PFSK-1 (cell line): ENCODE data around the gene BCR.

ENCODE experiments used
- FOXP2 ChIP-seq: optimal IDR thresholded peaks from 2 replicates; pipeline ENCODE3; 2011; ENCODE audit warnings: borderline replicate concordance, control low read depth, inconsistent platforms; ENCODE audit not compliant: insufficient read depth; ENCODE audit errors: extremely low read length, extremely low read depth
- POLR2AphosphoS5 ChIP-seq: IDR thresholded peaks from 2 replicates; pipeline ENCODE4 v1.6.1; 2012; ENCODE audit warnings: low read depth, mild to moderate bottlenecking, control low read depth, low read length, moderate library complexity
- REST ChIP-seq, 2 experiments: IDR thresholded peaks; 2 replicates each; pipeline versions ENCODE4 v1.6.1 to v1.8.0; 2011 to 2012; ENCODE audit warnings: low read depth in 2 of 2, low read length in 2 of 2, control low read depth in 1 of 2, inconsistent platforms in 1 of 2, mild to moderate bottlenecking in 1 of 2, moderate library complexity in 1 of 2; ENCODE audit not compliant: insufficient read depth in 1 of 2
- SIN3A ChIP-seq: IDR thresholded peaks from 2 replicates; pipeline ENCODE4 v1.6.1; 2012; ENCODE audit warnings: mild to moderate bottlenecking, low read length, moderate library complexity, borderline replicate concordance; ENCODE audit not compliant: insufficient read depth
- TAF1 ChIP-seq: IDR thresholded peaks from 2 replicates; pipeline ENCODE4 v1.6.1; 2012; ENCODE audit warnings: low read length, control low read depth, borderline replicate concordance; ENCODE audit not compliant: insufficient read depth

BCR gene

DNA sequence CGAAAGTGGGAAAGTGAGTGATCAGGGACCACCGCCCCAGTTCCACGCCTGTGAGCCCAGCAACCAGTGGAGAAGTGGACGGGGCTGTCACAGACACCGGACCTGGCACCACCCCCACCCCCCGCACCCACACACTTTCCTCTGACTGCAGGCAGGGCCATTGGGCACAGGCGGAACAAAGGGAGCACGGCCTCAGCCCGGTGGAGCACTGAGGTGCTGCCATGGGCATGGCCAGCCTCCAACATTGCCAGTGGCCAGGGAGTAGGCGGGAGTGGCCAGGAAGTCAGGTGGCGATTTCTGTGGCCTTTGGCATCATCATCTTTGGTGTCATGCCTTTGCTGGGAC lies 78.5 kb downstream of the BCR start:
- TF ChIP-seq REST (IDR thresholded peaks at IDR 0.05; ENCODE audit: insufficient read depth in 1 of 2, low read depth in 2 of 2, low read length in 2 of 2) (no peak), FOXP2 (no peak), POLR2AphosphoS5 (no peak), SIN3A (no peak)

DNA sequence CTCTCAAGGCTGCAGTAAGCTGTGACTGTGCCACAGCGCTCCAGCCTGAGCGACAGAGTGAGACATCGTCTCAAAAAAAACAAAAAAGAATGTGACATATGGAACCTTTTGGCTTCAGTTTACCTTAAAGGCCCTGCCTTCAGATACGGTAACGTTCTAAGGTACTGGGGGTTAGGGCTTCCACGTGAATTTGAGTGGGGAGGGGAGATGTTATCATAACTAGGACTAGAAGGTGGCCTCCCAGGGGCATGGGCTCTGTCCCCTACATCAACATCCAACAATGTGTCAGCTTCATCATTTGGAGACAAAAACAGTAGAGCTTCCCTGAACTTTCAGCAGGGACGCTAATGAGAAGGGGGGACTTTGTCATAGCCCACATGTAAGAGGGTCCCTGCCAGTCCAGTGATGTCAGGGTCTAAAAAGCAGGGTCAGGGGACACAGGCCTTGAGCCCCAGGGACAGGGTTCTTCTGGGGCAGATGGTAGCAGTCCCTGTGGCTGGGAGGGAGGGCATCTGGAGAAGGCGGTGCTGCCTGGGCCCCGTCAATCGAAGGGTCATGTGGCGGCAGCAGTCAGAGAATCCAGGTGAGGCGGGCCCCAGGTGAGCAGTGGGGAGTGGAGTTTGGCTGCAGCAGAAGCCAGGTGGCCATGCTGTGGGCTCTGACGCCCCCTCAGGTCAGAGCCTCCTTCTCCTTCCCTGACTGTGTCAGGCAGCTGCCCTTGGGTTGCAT lies 79.8 kb downstream of the BCR start:
- TF ChIP-seq POLR2AphosphoS5 (no peak), FOXP2 (no peak), TAF1 (no peak), SIN3A (no peak), REST (IDR thresholded peaks at IDR 0.05; ENCODE audit: insufficient read depth in 1 of 2, low read depth in 2 of 2, low read length in 2 of 2) (no peak)

DNA sequence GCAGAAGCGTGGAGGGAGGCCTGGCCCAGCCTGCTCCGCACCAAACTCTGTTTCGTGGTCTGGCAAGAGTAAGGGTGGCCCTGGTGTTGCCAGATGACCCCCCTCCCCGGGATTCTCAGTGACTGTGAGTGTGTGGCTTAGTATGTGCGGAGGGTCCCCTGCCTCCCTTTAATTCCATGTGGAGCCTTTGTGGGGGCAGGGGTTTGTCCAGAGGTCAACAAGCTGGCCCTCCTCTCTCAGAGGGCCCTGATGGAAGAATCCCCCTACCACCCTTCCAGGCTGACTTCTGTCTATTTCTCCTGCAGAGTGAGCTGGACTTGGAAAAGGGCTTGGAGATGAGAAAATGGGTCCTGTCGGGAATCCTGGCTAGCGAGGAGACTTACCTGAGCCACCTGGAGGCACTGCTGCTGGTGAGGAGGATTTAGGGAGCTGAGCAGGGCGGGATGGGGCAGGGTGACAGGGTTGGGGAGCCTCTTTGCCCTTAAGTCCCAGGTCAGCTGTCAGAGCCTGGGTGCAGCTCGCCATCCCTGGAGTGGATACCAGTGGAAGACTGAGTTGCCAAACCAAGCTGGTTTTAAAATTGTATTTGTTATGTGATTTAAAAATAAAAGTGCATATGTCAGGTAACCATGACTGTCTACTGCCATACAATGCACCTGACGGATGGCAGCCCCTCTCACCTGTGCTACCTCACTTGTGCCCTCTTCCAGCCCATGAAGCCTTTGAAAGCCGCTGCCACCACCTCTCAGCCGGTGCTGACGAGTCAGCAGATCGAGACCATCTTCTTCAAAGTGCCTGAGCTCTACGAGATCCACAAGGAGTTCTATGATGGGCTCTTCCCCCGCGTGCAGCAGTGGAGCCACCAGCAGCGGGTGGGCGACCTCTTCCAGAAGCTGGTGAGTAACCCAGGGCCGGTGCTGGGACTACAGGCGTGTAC lies 80.6 kb downstream of the BCR start:
- TF ChIP-seq REST (IDR thresholded peaks at IDR 0.05; ENCODE audit: insufficient read depth in 1 of 2, low read depth in 2 of 2, low read length in 2 of 2) (no peak), TAF1 (no peak)

GRCh38 chr22:23261900-23262450 lies 81.7 kb downstream of the BCR start:
- no peak for TF ChIP-seq SIN3A

GRCh38 chr22:23262518-23263332 lies 82.4 kb downstream of the BCR start:
- TF ChIP-seq POLR2AphosphoS5 (no peak), SIN3A (no peak), TAF1 (no peak), FOXP2 (no peak), REST (IDR thresholded peaks at IDR 0.05; ENCODE audit: insufficient read depth in 1 of 2, low read depth in 2 of 2, low read length in 2 of 2) (no peak)
